Smooth muscle cell (in vitro differentiated cells): ENCODE measurements around the gene RHCG. TPM values are rescaled to one million over a fixed set of nuclear protein-coding genes. Genes with fewer than 3 reads are reported as not detected.

Experiments used
- DNase-seq: peaks from one replicate; lab custom pipeline; 2025; ENCODE audit not compliant: unreplicated experiment; lab: John Stamatoyannopoulos, UW
- H2AFZ ChIP-seq: fragments of 200-600 bp; sonication (generic); 2 replicates; pipeline ENCODE4 v1.6.0; 2016; ENCODE audit warnings: antibody characterized with exemption, low read depth, mild to moderate bottlenecking
- H3F3A ChIP-seq: fragments of 200-600 bp; sonication (generic); 2 replicates; pipeline ENCODE4 v1.6.0; 2017; ENCODE audit warnings: antibody characterized with exemption, low read depth
- H3K27ac ChIP-seq: fragments of 200-600 bp; sonication (generic); 2 replicates; pipeline ENCODE4 v1.5.1; 2016; ENCODE audit warnings: low read depth, mild to moderate bottlenecking
- H3K27me3 ChIP-seq: fragments of 200-600 bp; sonication (generic); 2 replicates; pipeline ENCODE4 v1.6.1; 2016; ENCODE audit warnings: low read depth, mild to moderate bottlenecking
- H3K36me3 ChIP-seq: fragments of 200-600 bp; sonication (generic); 2 replicates; pipeline ENCODE4 v1.5.1; 2016; ENCODE audit warnings: low read depth
- H3K4me1 ChIP-seq: fragments of 200-600 bp; sonication (generic); 2 replicates; pipeline ENCODE4 v1.5.1; 2016; ENCODE audit warnings: low read depth
- H3K4me2 ChIP-seq: fragments of 200-600 bp; sonication (generic); 2 replicates; pipeline ENCODE4 v1.6.0; 2016; ENCODE audit warnings: mild to moderate bottlenecking
- H3K4me3 ChIP-seq: fragments of 200-600 bp; sonication (generic); 2 replicates; pipeline ENCODE4 v1.5.1; 2016; ENCODE audit warnings: mild to moderate bottlenecking
- H3K79me2 ChIP-seq: fragments of 200-600 bp; sonication (generic); 2 replicates; pipeline ENCODE4 v1.6.0; 2016; ENCODE audit warnings: low read depth, mild to moderate bottlenecking
- H3K9ac ChIP-seq: fragments of 200-600 bp; sonication (generic); 2 replicates; pipeline ENCODE4 v1.6.0; 2016; ENCODE audit warnings: low read depth
- H3K9me3 ChIP-seq: fragments of 200-600 bp; sonication (generic); replicated peaks from 2 replicates; pipeline ENCODE4 v1.5.1; 2016; ENCODE audit warnings: low read depth
- H4K20me1 ChIP-seq: fragments of 200-600 bp; sonication (generic); 2 replicates; pipeline ENCODE4 v1.6.0; 2016; ENCODE audit warnings: low read depth
- CTCF ChIP-seq: fragments of 200-600 bp; sonication (generic); IDR thresholded peaks from 2 replicates; pipeline ENCODE4 v1.5.1; 2017; ENCODE audit warnings: borderline replicate concordance, mild to moderate bottlenecking, antibody characterized with exemption; ENCODE audit not compliant: insufficient read depth, poor library complexity, severe bottlenecking
- WGBS: methylation state at CpG from one replicate; pipeline ENCODE4 v1.1.7; 2016; ENCODE audit warnings: low lambda C conversion rate; 5-methylcytosine and 5-hydroxymethylcytosine counted together
- polyA plus RNA-seq: library from polyadenylated mRNA; unstranded; fragments of >200 nt; fragmentation: Nextera tagmentation; extraction: Ambion mirVana; gene quantifications from 2 replicates; pipeline ENCODE4 v1.2.1, GENCODE V29; 2016
- total RNA-seq: library from RNA; depleted of rRNA; stranded (reverse); fragments of >200 nt; gene quantifications from 2 replicates; pipeline ENCODE4 v1.2.3, GENCODE V29; 2014

The RHCG gene
- total and polyA plus RNA-seq, 2 experiments from 2014 or later: 10.9 to 12.0 TPM

- Histone ChIP-seq H3K27me3 (peaks cover 16% of the 10 kb centered on the region), H3K4me2 (no peak overlapping the region), H3K4me3 (no peak overlapping the region), H3K4me1 (peaks cover 23% of the 10 kb centered on the region), H4K20me1 (no peaks in the 10 kb centered on the region), H3K9ac (no peak overlapping the region), H3K36me3 (no peaks in the 10 kb centered on the region), H3F3A (no peaks in the 10 kb centered on the region), H2AFZ (no peak overlapping the region), H3K9me3 (no peaks in the 10 kb centered on the region), H3K79me2 (no peaks in the 10 kb centered on the region), H3K27ac (no peak overlapping the region)
- DNase-seq: no peak
- TF ChIP-seq CTCF: no peak
- 33% methylated on average over 16 of the region's 17 CpGs for WGBS
Observed at GRCh38 chr15:89444241-89445225, 51.9 kb downstream of the RHCG start.

- WGBS: 92% methylated on average over 3 of the region's 3 CpGs
- no peak overlapping the region for H3K4me3 ChIP-seq
- H2AFZ ChIP-seq: no peak overlapping the region
- DNase-seq: no peak
- no peaks in the 10 kb centered on the region for H4K20me1 ChIP-seq
- no peaks in the 10 kb centered on the region for H3K9me3 ChIP-seq
- H3K27me3 ChIP-seq: peaks cover 25% of the 10 kb centered on the region
- TF ChIP-seq CTCF: no peak
- no peaks in the 10 kb centered on the region for H3F3A ChIP-seq
- no peak overlapping the region for H3K9ac ChIP-seq
- H3K4me1 ChIP-seq: peaks cover 18% of the 10 kb centered on the region
- no peaks in the 10 kb centered on the region for H3K79me2 ChIP-seq
- no peaks in the 10 kb centered on the region for H3K36me3 ChIP-seq
- H3K4me2 ChIP-seq: no peak overlapping the region
- no peak overlapping the region for H3K27ac ChIP-seq
Observed at GRCh38 chr15:89443581-89443980, 52.8 kb downstream of the RHCG start.

DNA sequence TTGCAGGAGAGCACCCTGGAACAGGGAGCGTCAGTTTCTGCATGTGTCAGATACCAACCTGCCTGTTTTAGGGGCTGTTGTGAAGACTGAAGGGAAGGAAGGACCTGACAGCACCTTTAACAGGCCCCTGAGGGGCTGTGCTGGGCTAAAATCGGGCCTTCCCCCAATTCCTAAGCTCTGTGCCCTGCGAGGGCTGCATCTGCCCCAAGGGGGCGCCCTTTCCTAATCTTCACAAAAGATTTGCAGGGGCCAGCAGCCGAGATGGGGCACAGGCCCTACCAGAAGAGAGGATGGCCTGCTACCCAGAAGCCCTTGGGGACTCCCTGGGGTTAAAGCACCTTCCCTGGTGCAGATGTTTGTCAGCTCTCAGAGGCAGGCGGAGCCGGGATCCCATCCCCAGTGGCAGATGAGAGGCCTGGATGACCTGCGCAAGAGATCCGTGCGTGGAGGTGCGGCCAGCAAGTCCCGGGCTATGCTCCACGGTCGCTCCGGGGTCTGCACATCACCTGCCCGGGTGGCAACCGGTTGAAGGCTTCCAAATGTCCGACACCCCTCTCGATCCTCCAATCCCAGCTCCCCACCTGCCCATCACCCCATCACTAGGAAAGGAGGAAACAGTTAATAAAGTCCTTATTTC is 53.6 kb downstream of the RHCG start:
- no peaks in the 10 kb centered on the region for H3K79me2 ChIP-seq
- no peaks in the 10 kb centered on the region for H3F3A ChIP-seq
- H3K27me3 ChIP-seq: peaks cover 32% of the 10 kb centered on the region
- H3K4me1 ChIP-seq: peaks cover 14% of the 10 kb centered on the region
- H3K27ac ChIP-seq: no peak overlapping the region
- no peak overlapping the region for H2AFZ ChIP-seq
- H3K4me2 ChIP-seq: no peak overlapping the region
- peak; percentile 70 for TF ChIP-seq CTCF
- H3K36me3 ChIP-seq: no peaks in the 10 kb centered on the region
- no peak overlapping the region for H3K4me3 ChIP-seq
- H3K9ac ChIP-seq: no peak overlapping the region
- H4K20me1 ChIP-seq: no peaks in the 10 kb centered on the region
- DNase-seq: no peak
- 71% methylated on average over 19 of the region's 19 CpGs for WGBS
- H3K9me3 ChIP-seq: no peaks in the 10 kb centered on the region
